Renal pelvis (tissue), 12 donors: ENCODE data around the gene ARMC8. TPM values are rescaled to one million over a fixed set of nuclear protein-coding genes. Genes with fewer than 3 reads are reported as not detected.
"Not testable (repeated sequence)": the region's sequence is repeated elsewhere in the genome, so short reads cannot be mapped to it uniquely, and the experiment has no call there.

Experiments used
- DNase-seq: peaks from one replicate; pipeline ENCODE4 v3.0.0-alpha.2; 2013
- long read RNA-seq, 16 experiments: transcript quantifications; one replicate each; lab custom pipeline, GENCODE V29; 2026
- polyA plus RNA-seq, 3 donors: library from polyadenylated mRNA; unstranded; fragments of 120-200 nt; gene quantifications; one replicate each; pipeline ENCODE4 v1.2.1, GENCODE V29; 2013; ENCODE audit not compliant: insufficient read length in 3 of 3

Gene ARMC8
- polyA plus RNA-seq, result 10 to 100 TPM; 44.4 to 51.2 (median 47.9) TPM
- long read RNA-seq, donor 1, full-length matches to known transcripts, result 8 of 8 reads
- long read RNA-seq, donor 1, partial matches to known transcripts, result 0 of 8 reads
- long read RNA-seq, donor 1, other reads (novel, unspliced or antisense), result 0 of 8 reads
- long read RNA-seq, donor 2, full-length matches to known transcripts, result 5 of 5 reads
- long read RNA-seq, donor 2, partial matches to known transcripts, result 0 of 5 reads
- long read RNA-seq, donor 2, other reads (novel, unspliced or antisense), result 0 of 5 reads
- long read RNA-seq, donor 3, partial matches to known transcripts, result 0 of 3 reads
- long read RNA-seq, donor 3, other reads (novel, unspliced or antisense), result 0 of 3 reads
- long read RNA-seq, donor 4, full-length matches to known transcripts, result 3 of 3 reads
- long read RNA-seq, donor 4, partial matches to known transcripts, result 0 of 3 reads
- long read RNA-seq, donor 4, other reads (novel, unspliced or antisense), result 0 of 3 reads
- long read RNA-seq, donor 5, full-length matches to known transcripts, result 7 of 7 reads
- long read RNA-seq, donor 5, partial matches to known transcripts, result 0 of 7 reads
- long read RNA-seq, donor 5, other reads (novel, unspliced or antisense), result 0 of 7 reads
- long read RNA-seq, donor 6, full-length matches to known transcripts, result 8 of 8 reads
- long read RNA-seq, donor 6, partial matches to known transcripts, result 0 of 8 reads
- long read RNA-seq, donor 6, other reads (novel, unspliced or antisense), result 0 of 8 reads
- long read RNA-seq, donor 7, partial matches to known transcripts, result 0 of 2 reads
- long read RNA-seq, donor 7, other reads (novel, unspliced or antisense), result 0 of 2 reads
- long read RNA-seq, donor 8, full-length matches to known transcripts, result 5 of 5 reads
- long read RNA-seq, donor 8, partial matches to known transcripts, result 0 of 5 reads
- long read RNA-seq, donor 8, other reads (novel, unspliced or antisense), result 0 of 5 reads
- long read RNA-seq, donor 9, full-length matches to known transcripts, result 8 of 8 reads
- long read RNA-seq, donor 9, partial matches to known transcripts, result 0 of 8 reads
- long read RNA-seq, donor 9, other reads (novel, unspliced or antisense), result 0 of 8 reads
- long read RNA-seq, donor 10, partial matches to known transcripts, result 0 of 2 reads
- long read RNA-seq, donor 10, other reads (novel, unspliced or antisense), result 0 of 2 reads
- long read RNA-seq, donor 11, full-length matches to known transcripts, result 3 of 3 reads
- long read RNA-seq, donor 11, partial matches to known transcripts, result 0 of 3 reads
- long read RNA-seq, donor 11, other reads (novel, unspliced or antisense), result 0 of 3 reads
- long read RNA-seq, donor 12, full-length matches to known transcripts, result 10 of 10 reads
- long read RNA-seq, donor 12, partial matches to known transcripts, result 0 of 10 reads
- long read RNA-seq, donor 12, other reads (novel, unspliced or antisense), result 0 of 10 reads
- long read RNA-seq, donor 13, full-length matches to known transcripts, result 2 of 2 reads
- long read RNA-seq, donor 13, partial matches to known transcripts, result 0 of 2 reads
- long read RNA-seq, donor 13, other reads (novel, unspliced or antisense), result 0 of 2 reads
- long read RNA-seq, donor 14, result 0 reads
- long read RNA-seq, donor 15, full-length matches to known transcripts, result 6 of 6 reads
- long read RNA-seq, donor 15, partial matches to known transcripts, result 0 of 6 reads
- long read RNA-seq, donor 15, other reads (novel, unspliced or antisense), result 0 of 6 reads
- long read RNA-seq, donor 16, full-length matches to known transcripts, result 5 of 5 reads
- long read RNA-seq, donor 16, partial matches to known transcripts, result 0 of 5 reads
- long read RNA-seq, donor 16, other reads (novel, unspliced or antisense), result 0 of 5 reads

GRCh38 chr3:138187296-138188012, at the start of gene ARMC8:
ARMC8 (plus strand) TSS chr3:138187301; CDS start chr3:138187555, 254 bp downstream.
- DNase-seq, result peak; percentile 90

GRCh38 chr3:138137861-138138260, 49.2 kb upstream of the ARMC8 start:
- DNase-seq, result no peak

GRCh38 chr3:138139691-138140090, 47.4 kb upstream of the ARMC8 start:
- DNase-seq, result no peak

- DNase-seq, result no peak
Observed at GRCh38 chr3:138140940-138141339, 46.2 kb upstream of the ARMC8 start.

GRCh38 chr3:138142181-138142580, 44.9 kb upstream of the ARMC8 start:
- not testable (repeated sequence) for DNase-seq

GRCh38 chr3:138148503-138148902, 38.6 kb upstream of the ARMC8 start:
- no peak for DNase-seq

- DNase-seq, result no peak
Observed at GRCh38 chr3:138154534-138154933, 32.6 kb upstream of the ARMC8 start.

GRCh38 chr3:138157743-138158142, 29.4 kb upstream of the ARMC8 start:
- no peak for DNase-seq

- DNase-seq, result no peak
Observed at GRCh38 chr3:138165061-138165460, 22.0 kb upstream of the ARMC8 start.

- no peak for DNase-seq
Observed at GRCh38 chr3:138172625-138173024, 14.5 kb upstream of the ARMC8 start.

GRCh38 chr3:138173769-138174420, 13.2 kb upstream of the ARMC8 start:
- no peak for DNase-seq

- DNase-seq, result peak; percentile 91
Observed at GRCh38 chr3:138174421-138175131, 12.5 kb upstream of the ARMC8 start, which contains the start of gene DBR1. DBR1 (minus strand) TSS chr3:138174921; CDS start chr3:138174795, 126 bp downstream.

GRCh38 chr3:138180375-138181029, 6.6 kb upstream of the ARMC8 start:
- DNase-seq, result no peak

- peak; percentile 15 for DNase-seq
Observed at GRCh38 chr3:138184994-138185393, 2.1 kb upstream of the ARMC8 start.

GRCh38 chr3:138186221-138186620, 880 bp upstream of the ARMC8 start:
- no peak for DNase-seq

GRCh38 chr3:138186803-138187295, 252 bp upstream of the ARMC8 start:
- no peak for DNase-seq

GRCh38 chr3:138188013-138188730, 1.1 kb downstream of the ARMC8 start:
- no peak for DNase-seq
